HepG2 (cell line): Measurements from ENCODE around the gene INPP5K. TPM values are rescaled to one million over a fixed set of nuclear protein-coding genes. Genes with fewer than 3 reads are reported as not detected.
A peak's percentile ranks its signal among the peaks of the same experiment; 100 is the strongest.

Experiments
- ATAC-seq: fragments of 200-7000 bp; cut with Tn5 transposase; 3 replicates; pipeline ENCODE4 v1.9.1; 2020; ENCODE audit warnings: mild to moderate bottlenecking, moderate library complexity
- BruUV-seq: library from RNA; stranded (reverse); fragments of 400-500 nt; replicated peaks from 2 replicates; lab custom pipeline; 2021; lab: Mats Ljungman, UMichigan
- CTCF ChIA-PET: fragments of 300-600 bp; formaldehyde crosslinking; extraction: SDS; loops from one replicate; lab custom pipeline; 2021; ENCODE audit warnings: low total read pairs, inconsistent platforms, low intra/inter-chr PET ratio; lab: Yijun Ruan, JAX
- POLR2A ChIA-PET: fragments of 350-600 bp; sonication (Branson Sonifier 250); formaldehyde crosslinking; loops from one replicate; lab custom pipeline; 2020; ENCODE audit warnings: antibody characterized with exemption, inconsistent platforms; lab: Yijun Ruan, JAX
- DNase-seq: peaks from one replicate; pipeline ENCODE4 v3.0.0-alpha.2; 2015; ENCODE audit warnings: low spot score
- FAIRE-seq: peaks from 3 replicates; lab custom pipeline; 2011; peaks lifted over from hg19 to GRCh38; lab: Jason Lieb, UNC
- H2AFZ ChIP-seq: one replicate; pipeline ENCODE4 v1.6.1; 2011; ENCODE audit warnings: low read length, inconsistent platforms
- H3K27ac ChIP-seq: fragments of 300-600 bp; 3 replicates; pipeline ENCODE4 v1.8.0; 2011; ENCODE audit warnings: mixed run types, mild to moderate bottlenecking, mixed read lengths, low read length, inconsistent platforms; ENCODE audit not compliant: insufficient read depth; ENCODE audit errors: extremely low read length
- H3K27me3 ChIP-seq, 2 experiments: fragments of 200-600 bp in 1 of 2; 2 replicates in 1 of 2; 3 replicates in 1 of 2; pipeline versions ENCODE4 v1.6.0 to v1.8.0; 2011; ENCODE audit warnings: low read length in 2 of 2, mild to moderate bottlenecking in 2 of 2, moderate library complexity in 2 of 2, inconsistent platforms in 1 of 2; ENCODE audit not compliant: insufficient read depth in 2 of 2, control insufficient read depth in 1 of 2
- H3K36me3 ChIP-seq, 2 experiments: fragments of 200-600 bp in 1 of 2; replicated peaks in 1 of 2; 2 replicates in 1 of 2; 3 replicates in 1 of 2; pipeline versions ENCODE4 v1.5.1 to v1.8.0; 2011; ENCODE audit warnings: low read length in 2 of 2, inconsistent platforms in 1 of 2; ENCODE audit not compliant: insufficient read depth in 2 of 2, control insufficient read depth in 1 of 2
- H3K4me1 ChIP-seq: 2 replicates; pipeline ENCODE4 v1.5.1; 2012; ENCODE audit warnings: low read length, inconsistent platforms; ENCODE audit not compliant: insufficient read depth
- H3K4me2 ChIP-seq: 2 replicates; pipeline ENCODE4 v1.6.0; 2011; ENCODE audit warnings: low read depth, low read length, inconsistent platforms
- H3K4me3 ChIP-seq, 3 experiments: fragments of 200-600 bp in 1 of 3; sonication (generic), shearing (Covaris generic) in 1 of 3; replicated peaks in 1 of 3; 2 replicates each; pipeline ENCODE4 v1.5.1; 2011 to 2016; ENCODE audit warnings: low read length in 3 of 3, inconsistent platforms in 2 of 3, low read depth in 2 of 3, mild to moderate bottlenecking in 2 of 3, control low read depth in 1 of 3, mixed read lengths in 1 of 3; ENCODE audit not compliant: insufficient read depth in 1 of 3
- H3K79me2 ChIP-seq: one replicate; pipeline ENCODE4 v1.6.1; 2011; ENCODE audit warnings: low read length, inconsistent platforms; ENCODE audit not compliant: insufficient read depth
- H3K9ac ChIP-seq: 2 replicates; pipeline ENCODE4 v1.6.0; 2011; ENCODE audit warnings: mild to moderate bottlenecking, low read depth, low read length, inconsistent platforms; ENCODE audit not compliant: insufficient read depth
- H3K9me3 ChIP-seq: 2 replicates; pipeline ENCODE4 v1.5.1; 2012; ENCODE audit warnings: mild to moderate bottlenecking, low read length
- H4K20me1 ChIP-seq: 2 replicates; pipeline ENCODE4 v1.6.0; 2011; ENCODE audit warnings: inconsistent platforms, mild to moderate bottlenecking, low read length, moderate library complexity; ENCODE audit not compliant: insufficient read depth
- CERS6 ChIP-seq: sonication (generic); formaldehyde crosslinking; IDR thresholded peaks from 2 replicates; pipeline ENCODE4 v1.5.0; 2020; ENCODE audit warnings: missing genetic modification reagents
- GZF1 ChIP-seq: sonication (generic); formaldehyde crosslinking; IDR thresholded peaks from 2 replicates; pipeline ENCODE4 v1.5.1; 2020; ENCODE audit warnings: mild to moderate bottlenecking, missing genetic modification reagents
- IKZF4 ChIP-seq: sonication (generic); formaldehyde crosslinking; IDR thresholded peaks from 2 replicates; pipeline ENCODE4 v1.5.1; 2020; ENCODE audit warnings: borderline replicate concordance, mild to moderate bottlenecking, low read depth, missing genetic modification reagents; ENCODE audit errors: not compliant biosample characterization
- KDM6A ChIP-seq: IDR thresholded peaks from 2 replicates; pipeline ENCODE4 v1.6.1; 2016; ENCODE audit warnings: low read depth
- NR2F1 ChIP-seq, 2 experiments: fragments of 450-650 bp in 1 of 2; formaldehyde crosslinking in 1 of 2; IDR thresholded peaks; 2 replicates each; pipeline versions ENCODE4 v1.5.0 to v1.6.1; 2016 to 2020; ENCODE audit warnings: mild to moderate bottlenecking in 1 of 2, missing compliant biosample characterization in 1 of 2, missing genetic modification reagents in 1 of 2, moderate library complexity in 1 of 2
- ZEB1 ChIP-seq: IDR thresholded peaks from 2 replicates; pipeline ENCODE4 v1.6.1; 2012; ENCODE audit warnings: mild to moderate bottlenecking, low read depth, inconsistent platforms; ENCODE audit not compliant: insufficient replicate concordance
- ZKSCAN1 ChIP-seq: fragments of 150-350 bp; IDR thresholded peaks from 2 replicates; pipeline ENCODE4 v1.6.1; 2014; ENCODE audit warnings: low read length
- ZNF292 ChIP-seq: sonication (generic); formaldehyde crosslinking; IDR thresholded peaks from 2 replicates; pipeline ENCODE4 v1.8.1; 2022; ENCODE audit warnings: mild to moderate bottlenecking, low read depth, missing genetic modification reagents, borderline replicate concordance
- ZNF33B ChIP-seq: sonication (generic); formaldehyde crosslinking; IDR thresholded peaks from 2 replicates; pipeline ENCODE4 v1.5.1; 2020; ENCODE audit warnings: mild to moderate bottlenecking, missing genetic modification reagents
- ZNF430 ChIP-seq: sonication (generic); formaldehyde crosslinking; IDR thresholded peaks from 2 replicates; pipeline ENCODE4 v1.9.0; 2021; ENCODE audit warnings: mild to moderate bottlenecking, missing genetic modification reagents
- ZNF776 ChIP-seq: sonication (generic); formaldehyde crosslinking; IDR thresholded peaks from 2 replicates; pipeline ENCODE4 v1.4.0; 2020; ENCODE audit warnings: mild to moderate bottlenecking, missing genetic modification reagents
- WGBS: methylation state at CpG from one replicate; pipeline ENCODE4 v1.1.6; 2017; ENCODE audit warnings: low lambda C conversion rate; 5-methylcytosine and 5-hydroxymethylcytosine counted together
- in situ Hi-C: cut with HindIII; loops from 2 replicates; pipeline ENCODE4 v1.10.0; 2017; ENCODE audit warnings: low pct_unique_long_range_greater_than_20kb; ENCODE audit not compliant: extremely low pct_ligation_motif_present
- intact Hi-C: fragments of 100-400 bp; cut with micrococcal nuclease; formaldehyde crosslinking; loops from one replicate; pipeline ENCODE4 v1.10.0; 2022; ENCODE audit not compliant: unreplicated experiment
- polyA plus RNA-seq, 8 experiments: library from polyadenylated mRNA; depleted of rRNA in 3 of 8; stranded (reverse) in 7 of 8; unstranded in 1 of 8; fragments of >200 nt; fragmentation: Illumina TruSeq in 4 of 8; extraction: Trizol in 4 of 8; gene quantifications; 2 replicates each; pipeline versions ENCODE4 v1.2.1 to v1.2.3, GENCODE V29; 2011 to 2016; ENCODE audit warnings: low read depth in 4 of 8, missing spikeins in 1 of 8, mixed read lengths in 1 of 8; ENCODE audit not compliant: insufficient read depth in 1 of 8
- total RNA-seq, 5 experiments: library from RNA; depleted of rRNA; stranded (reverse); fragments of >200 nt; fragmentation: Illumina TruSeq; extraction: Trizol; gene quantifications; 2 replicates each; pipeline ENCODE4 v1.2.3, GENCODE V29; 2016; ENCODE audit warnings: low read depth in 1 of 5

Gene INPP5K
- total and polyA plus RNA-seq, 2 of the 13 experiments (the other 11 are each of a cell fraction or from before 2014, with no cell fraction given) = 4.8 to 9.6 TPM

- TF ChIP-seq CERS6 (CRISPR knock-in tag) (no peak), ZNF430 (CRISPR knock-in tag) (no peak), ZNF292 (CRISPR knock-in tag) (no peak), KDM6A (CRISPR knock-in tag) (no peak), ZNF33B (no peak), ZEB1 (no peak), NR2F1 (CRISPR knock-in tag; IDR thresholded peaks at IDR 0.05) (no peak), ZNF776 (CRISPR knock-in tag) (no peak), IKZF4 (CRISPR knock-in tag) (no peak)
- TF ChIP-seq, all 625 proteins: peak for 0
Measured at GRCh38 chr17:1470071-1470754, 46.2 kb downstream of the INPP5K start (continued).

- Histone ChIP-seq H3K4me3 (no peak overlapping the region), H3K4me1 (peaks cover 19% of the 10 kb centered on the region), H3K4me2 (0 out of 2 replicates have a peak overlapping the region, but pooled peaks have one; percentile 67)
- ATAC-seq = no peak
- intact Hi-C loops = no loop called here
- TF ChIP-seq GZF1 (CRISPR knock-in tag) = peak; percentile 98
- TF ChIP-seq ZKSCAN1 = no peak
- TF ChIP-seq, all 625 proteins: peak for 1
- no peaks in the 10 kb centered on the region for H3K9me3 ChIP-seq
- no peaks in the 10 kb centered on the region for H3K27me3 ChIP-seq
- no peak overlapping the region for H3K9ac ChIP-seq
- FAIRE-seq (no peak), DNase-seq (no peak)
- in situ Hi-C loops = no loop called here
- ChIA-PET CTCF (no interaction called here), POLR2A (interaction anchor here (1.3 to 1.9 kb wide), 3 partner anchors 13 to 47 kb away, joined by 3 to 17 read pairs (median 8); partner anchors contain the start of genes CRK, INPP5K and MYO1C)
- peak overlapping the region; percentile 70 for H3K27ac ChIP-seq
- peaks cover 10 to 17% of the 10 kb centered on the region in 2 experiments; a peak in 3 of 5 replicates for H3K36me3 ChIP-seq
- no TSS peak for BruUV-seq
- no peak overlapping the region for H2AFZ ChIP-seq
- 97% methylated on average over 28 of the region's 28 CpGs for WGBS
- no peaks in the 10 kb centered on the region; the same call in 1 of the 2 replicates for H4K20me1 ChIP-seq
- no peaks in the 10 kb centered on the region for H3K79me2 ChIP-seq
Measured at GRCh38 chr17:1469231-1469852, 47.1 kb downstream of the INPP5K start.
